Measurements from ENCODE around the gene RNF13.
"Not testable (repeated sequence)": the region's sequence is repeated elsewhere in the genome, so short reads cannot be mapped to it uniquely, and the experiment has no call there.

Gene RNF13

DNA sequence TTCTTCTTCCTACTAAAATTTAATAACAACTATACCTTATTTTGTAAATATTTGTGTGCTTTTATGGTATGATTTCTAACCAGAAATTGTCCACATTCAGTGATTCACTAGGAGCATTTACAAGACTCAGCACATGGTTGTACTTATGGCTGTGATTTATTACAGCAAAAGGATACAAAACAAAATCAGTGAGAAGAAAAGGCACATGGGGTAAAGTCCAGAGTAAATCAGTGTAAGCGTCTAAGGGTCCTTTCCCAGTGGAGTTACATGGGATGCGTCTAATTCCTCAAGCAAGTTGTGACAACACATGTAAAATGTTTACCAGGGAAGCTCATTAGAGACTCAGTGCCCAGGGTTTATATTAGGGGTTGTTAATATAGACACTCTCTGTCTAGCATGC, 31.1 kb downstream of the RNF13 start:
- FAIRE-seq: no peak

DNA sequence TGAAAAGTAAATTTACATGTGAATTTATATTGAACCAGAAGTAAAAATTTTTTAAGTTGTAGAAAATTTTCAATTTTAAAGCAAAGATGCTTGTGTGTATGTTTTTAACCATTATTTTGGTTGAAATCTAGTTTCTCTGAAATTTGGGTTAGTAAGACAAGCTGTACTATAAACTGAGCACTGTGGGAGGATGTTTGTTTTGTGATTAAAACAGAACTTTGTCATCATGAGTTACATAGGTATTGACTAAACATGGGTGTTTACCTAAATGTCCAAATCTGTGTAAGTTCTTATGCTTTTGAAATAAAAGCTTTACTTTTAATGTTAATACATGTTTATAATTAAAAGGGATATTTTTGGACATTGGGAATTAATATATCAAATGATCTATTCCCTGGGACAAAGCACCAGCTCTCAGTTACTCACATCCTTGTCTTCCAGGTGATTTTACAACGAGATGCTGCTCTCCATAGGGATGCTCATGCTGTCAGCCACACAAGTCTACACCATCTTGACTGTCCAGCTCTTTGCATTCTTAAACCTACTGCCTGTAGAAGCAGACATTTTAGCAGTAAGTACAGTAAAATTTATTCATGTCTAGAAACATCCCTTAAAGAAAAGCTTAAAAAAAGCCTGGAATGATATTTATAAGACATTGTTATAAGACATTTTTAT, 32.7 kb downstream of the RNF13 start:
- FAIRE-seq: peak; percentile 25

GRCh38 chr3:149848238-149848637, 35.2 kb downstream of the RNF13 start:
- no peak for FAIRE-seq

DNA sequence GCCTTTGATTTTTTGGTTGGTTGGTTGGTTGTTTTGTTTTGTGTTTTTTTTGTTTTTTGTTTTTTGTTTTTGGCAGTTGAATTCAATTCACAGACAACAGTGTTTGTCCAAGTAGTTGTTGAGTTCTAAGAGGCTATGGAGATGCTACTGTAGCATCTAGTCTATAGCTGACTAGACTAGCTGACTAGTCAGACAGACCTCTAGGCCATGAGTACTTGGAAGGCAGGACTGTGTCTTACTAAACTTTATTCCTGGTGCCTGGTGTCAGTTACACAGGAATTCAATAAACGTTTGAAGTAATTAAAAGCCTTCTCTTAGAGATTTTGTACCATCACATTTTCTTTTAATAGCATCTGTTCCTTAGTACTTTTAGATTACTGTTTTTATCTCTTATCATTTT, 35.7 kb downstream of the RNF13 start:
- no peak for FAIRE-seq

- no peak for FAIRE-seq
These were observed 38.0 kb downstream of the RNF13 start for GRCh38 chr3:149850787-149851584.

GRCh38 chr3:149858911-149859310, 45.9 kb downstream of the RNF13 start:
- no peak for FAIRE-seq

DNA sequence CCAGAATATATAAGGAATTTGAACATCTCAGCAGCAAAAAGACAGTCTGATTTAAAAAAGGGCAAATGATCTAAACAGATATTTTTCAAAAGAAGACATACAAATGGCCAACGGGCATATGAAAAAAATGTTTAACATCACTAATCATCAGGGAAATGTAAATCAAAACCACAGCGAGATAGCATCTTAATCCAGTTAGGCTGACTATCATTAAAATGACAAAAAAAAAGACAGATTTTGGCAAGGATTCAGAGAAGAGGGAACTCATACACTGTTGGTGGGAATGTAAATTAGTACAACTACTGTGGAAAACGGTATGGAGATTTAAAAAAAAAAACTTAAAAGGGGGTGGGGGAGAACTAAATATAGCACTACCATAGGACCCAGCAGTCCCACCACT, 47.9 kb downstream of the RNF13 start:
- FAIRE-seq: no peak

DNA sequence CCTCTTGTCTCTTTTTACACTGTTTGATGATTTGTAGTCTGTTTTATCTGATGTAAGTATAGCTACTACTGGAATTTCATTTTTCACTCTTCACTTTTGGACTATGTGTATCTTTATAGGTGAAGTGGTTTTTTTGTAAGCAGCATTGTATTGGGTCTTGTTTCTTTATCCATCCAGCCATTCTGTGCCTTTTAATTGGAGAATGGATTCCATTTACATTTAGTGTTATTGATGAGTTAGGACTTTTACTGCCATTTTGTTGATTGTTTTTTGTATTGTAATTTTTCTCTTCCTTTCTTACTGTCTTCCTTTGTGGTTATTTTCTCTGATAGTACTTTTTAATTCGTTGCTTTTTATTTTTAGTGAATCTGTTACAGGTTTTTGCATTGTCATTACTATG, 54.5 kb downstream of the RNF13 start:
- no peak for FAIRE-seq

GRCh38 chr3:149871855-149872254, 58.8 kb downstream of the RNF13 start:
- FAIRE-seq: no peak

DNA sequence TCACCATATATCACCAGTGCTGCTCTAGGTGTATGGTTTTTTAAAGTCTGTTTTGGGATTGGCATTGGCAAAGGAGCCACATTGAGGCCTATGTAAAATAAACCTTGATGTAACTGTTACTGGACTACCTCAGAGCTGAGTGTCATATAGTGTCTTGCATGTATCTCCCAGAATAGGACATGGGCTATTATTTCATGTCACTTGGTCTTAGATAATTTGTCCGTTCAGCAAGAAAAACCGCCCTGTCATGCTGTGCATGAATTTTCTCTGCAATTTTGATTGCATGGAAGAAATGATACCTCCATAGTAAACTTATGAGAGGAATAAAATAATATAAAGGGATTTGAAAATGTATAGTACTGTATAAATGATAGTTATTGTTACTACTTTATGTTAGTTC, 59.6 kb downstream of the RNF13 start:
- FAIRE-seq: no peak

- FAIRE-seq: peak; percentile 19
These were observed 64.7 kb downstream of the RNF13 start for GRCh38 chr3:149877668-149878067.

GRCh38 chr3:149879872-149880271, 66.9 kb downstream of the RNF13 start:
- peak; percentile 96 for FAIRE-seq

- FAIRE-seq: no peak
These were observed 68.9 kb downstream of the RNF13 start for GRCh38 chr3:149881879-149882278.

GRCh38 chr3:149883134-149883533, 70.1 kb downstream of the RNF13 start:
- peak; percentile 11 for FAIRE-seq

GRCh38 chr3:149883860-149884259, 70.8 kb downstream of the RNF13 start:
- FAIRE-seq: not testable (repeated sequence)

- not testable (repeated sequence) for FAIRE-seq
These were observed 71.8 kb downstream of the RNF13 start for GRCh38 chr3:149884848-149885247.

DNA sequence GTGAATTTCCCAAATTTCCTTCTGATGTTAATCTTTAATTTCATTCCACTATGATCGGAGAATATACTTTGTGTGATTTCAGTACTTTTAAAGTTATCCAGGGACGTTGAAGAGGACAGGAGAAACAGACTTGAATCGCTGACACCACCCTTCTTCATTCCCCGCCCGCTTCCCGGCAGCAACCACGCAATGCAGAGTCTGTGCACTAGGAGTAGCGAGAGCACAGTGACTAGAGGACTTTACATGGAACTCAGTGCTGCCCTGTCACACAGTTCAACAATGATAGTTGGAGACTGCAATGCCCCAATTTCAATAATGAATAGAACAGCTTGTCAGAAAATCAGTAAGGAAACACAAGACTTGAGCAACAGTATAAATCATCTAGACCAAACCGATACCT, 73.9 kb downstream of the RNF13 start:
- no peak for FAIRE-seq

DNA sequence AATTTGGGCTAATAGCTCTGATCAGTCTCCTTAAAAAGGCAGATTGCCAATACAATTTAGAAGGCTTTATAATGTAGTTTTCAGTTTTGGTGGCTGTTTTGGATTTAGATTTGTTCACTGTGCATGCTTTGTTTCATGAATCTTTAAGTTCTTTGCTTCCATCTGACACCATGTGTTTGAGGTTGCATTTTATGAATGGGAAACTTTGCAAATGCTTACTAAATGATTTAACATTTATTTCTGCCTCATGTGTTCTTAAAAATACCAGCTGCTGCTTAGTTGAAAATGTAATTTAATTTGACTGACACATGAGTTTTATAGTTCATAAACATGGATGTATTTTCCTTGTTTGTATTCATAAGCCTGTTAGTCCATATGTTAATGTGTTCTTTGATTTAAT, 78.6 kb downstream of the RNF13 start:
- FAIRE-seq: peak; percentile 3

GRCh38 chr3:149892371-149892770, 79.4 kb downstream of the RNF13 start:
- no peak for FAIRE-seq

DNA sequence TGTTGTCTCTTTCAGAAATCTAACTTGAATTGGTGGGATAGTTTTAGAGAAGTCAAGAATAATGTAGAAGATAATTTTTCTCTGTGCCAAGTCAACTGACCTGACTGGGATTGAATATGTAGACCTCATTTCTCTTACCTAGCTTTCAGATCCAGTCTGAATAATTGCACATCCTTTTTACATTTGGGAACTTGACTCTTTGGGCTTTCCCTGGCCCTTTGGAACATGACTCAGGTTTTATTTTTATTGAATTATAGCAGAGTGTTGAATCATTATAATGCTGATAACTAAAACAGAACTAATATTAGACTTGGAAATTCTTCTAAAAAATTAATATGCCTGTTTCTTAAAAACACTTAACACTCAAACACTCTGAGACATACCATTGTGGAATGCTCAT, 81.2 kb downstream of the RNF13 start:
- FAIRE-seq: no peak

- no peak for FAIRE-seq
These were observed 82.3 kb downstream of the RNF13 start for GRCh38 chr3:149895339-149895738.

DNA sequence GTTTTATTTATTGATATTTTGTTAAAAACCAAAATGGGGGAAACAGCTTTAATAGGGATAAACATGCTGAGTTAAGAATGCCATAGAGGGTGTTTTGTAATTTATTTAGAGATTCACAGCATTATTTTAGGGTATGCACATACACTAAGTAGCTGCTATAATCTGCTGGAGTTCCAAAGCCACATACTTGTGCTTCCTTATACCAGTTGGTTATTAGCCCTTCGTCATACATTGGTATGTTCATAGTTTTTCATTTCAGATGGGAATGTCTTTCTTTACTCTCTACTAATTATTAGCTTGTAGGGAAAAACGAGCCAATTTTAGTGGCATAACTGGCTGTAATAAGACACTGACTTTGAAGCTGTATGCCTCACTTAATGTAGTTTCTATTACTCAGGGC, 82.8 kb downstream of the RNF13 start:
- FAIRE-seq: no peak

DNA sequence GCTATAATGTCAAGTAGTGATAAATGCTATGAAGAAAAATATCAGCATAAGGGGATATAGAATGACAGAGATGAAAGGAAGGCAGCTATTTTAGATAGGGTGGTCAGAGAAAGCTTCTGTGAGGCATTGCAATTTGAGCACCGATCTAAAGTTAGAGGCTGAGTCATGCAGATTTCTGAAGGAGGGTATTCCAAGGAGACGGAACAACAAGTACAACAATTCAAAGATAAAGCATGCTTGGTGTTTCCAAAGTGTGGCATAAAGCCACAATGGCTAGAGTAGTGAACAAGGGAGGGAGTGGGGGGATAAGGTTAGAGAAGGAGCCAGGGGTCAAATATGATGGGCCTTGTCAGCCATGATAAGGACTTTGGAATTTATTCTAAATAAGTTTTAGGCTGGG, 85.8 kb downstream of the RNF13 start:
- FAIRE-seq: no peak

- peak; percentile 42 for FAIRE-seq
These were observed 87.3 kb downstream of the RNF13 start for GRCh38 chr3:149900322-149900721.

- FAIRE-seq: peak; percentile 79
These were observed 88.8 kb downstream of the RNF13 start for GRCh38 chr3:149901770-149902169.
